Hypothalamus (tissue), 51 donors: Measurements from ENCODE around the gene ZNF609.
"Not testable (repeated sequence)": the region's sequence is repeated elsewhere in the genome, so short reads cannot be mapped to it uniquely, and the experiment has no call there.

ENCODE experiments used
- DNase-seq, 51 donors: peaks; one replicate each; lab custom pipeline; 2025; lab: John Stamatoyannopoulos, UW

The ZNF609 gene

DNA sequence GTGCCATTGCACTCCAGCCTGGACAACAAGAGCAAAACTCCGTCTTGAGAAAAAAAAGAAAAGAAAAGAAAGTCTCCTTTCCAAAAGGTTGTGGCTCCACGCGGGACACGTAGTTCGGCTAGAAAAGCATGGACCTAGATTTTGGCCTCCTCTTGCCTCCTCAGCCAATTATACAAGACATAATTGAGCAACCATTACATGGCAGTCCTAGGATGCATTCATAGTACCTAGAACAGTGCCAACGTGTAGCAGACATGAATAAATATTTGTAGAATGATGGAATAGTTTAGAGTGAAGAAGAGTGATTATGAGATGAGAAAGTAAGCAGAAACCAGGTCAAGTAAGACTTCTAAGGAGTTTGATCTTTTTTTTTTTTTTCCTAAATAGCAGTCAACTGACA lies 112.5 kb downstream of the ZNF609 start:
- no peak for DNase-seq

DNA sequence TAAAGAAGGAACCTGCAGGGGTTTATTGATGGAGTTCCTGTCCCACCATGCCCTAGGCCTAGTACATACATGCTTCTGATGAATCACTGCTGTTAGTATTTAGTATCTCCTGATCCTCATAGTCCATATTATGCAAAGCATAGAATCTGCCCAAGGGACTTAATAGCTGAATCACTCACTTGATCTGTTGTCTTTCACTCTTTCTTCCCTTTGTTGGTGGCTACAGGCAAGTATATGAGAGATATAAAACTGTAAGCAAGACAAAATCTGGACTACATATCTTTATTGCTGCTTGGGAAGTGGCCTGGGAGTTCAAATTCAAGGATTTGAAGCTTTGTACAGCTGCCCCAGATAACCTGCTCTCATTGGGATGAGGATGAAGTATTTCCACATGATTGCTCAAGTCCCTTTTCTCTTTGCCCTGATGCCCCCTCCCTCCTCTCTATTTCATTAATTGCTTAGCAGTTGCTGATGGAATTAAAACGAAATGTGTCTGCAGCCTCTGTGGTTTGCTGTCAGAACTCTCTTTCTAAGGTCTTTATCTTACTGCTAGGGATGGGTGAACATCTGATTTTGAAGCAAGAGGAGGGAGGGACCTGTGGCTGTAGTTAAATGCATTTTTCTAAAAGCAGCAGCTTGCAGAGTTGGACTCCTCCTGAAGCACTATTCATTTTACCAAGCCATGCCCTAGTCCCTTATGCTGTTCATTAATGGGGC lies 114.1 kb downstream of the ZNF609 start:
- DNase-seq = no peak

- DNase-seq = no peak
Measured at GRCh38 chr15:64580696-64581407, 120.5 kb downstream of the ZNF609 start.

DNA sequence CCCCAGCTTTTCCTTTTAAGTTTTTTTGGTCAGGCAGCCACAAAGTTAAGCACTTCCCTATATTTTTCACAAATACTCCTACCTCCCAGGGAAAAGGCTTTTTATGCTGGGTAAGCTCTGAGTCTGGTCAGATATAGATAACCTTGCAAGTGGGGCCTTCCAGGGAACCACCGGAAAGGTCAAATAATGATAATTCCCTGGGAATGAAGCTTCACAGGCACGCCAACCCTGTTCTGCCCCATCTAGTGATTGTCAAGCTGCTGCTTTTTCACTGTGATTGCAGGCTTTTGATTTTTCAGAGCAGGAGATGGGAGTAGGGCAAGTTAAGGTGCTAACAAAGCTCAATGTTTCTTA lies 121.0 kb downstream of the ZNF609 start:
- no peak for DNase-seq

- DNase-seq = no peak
Measured at GRCh38 chr15:64582202-64582601, 121.8 kb downstream of the ZNF609 start.

DNA sequence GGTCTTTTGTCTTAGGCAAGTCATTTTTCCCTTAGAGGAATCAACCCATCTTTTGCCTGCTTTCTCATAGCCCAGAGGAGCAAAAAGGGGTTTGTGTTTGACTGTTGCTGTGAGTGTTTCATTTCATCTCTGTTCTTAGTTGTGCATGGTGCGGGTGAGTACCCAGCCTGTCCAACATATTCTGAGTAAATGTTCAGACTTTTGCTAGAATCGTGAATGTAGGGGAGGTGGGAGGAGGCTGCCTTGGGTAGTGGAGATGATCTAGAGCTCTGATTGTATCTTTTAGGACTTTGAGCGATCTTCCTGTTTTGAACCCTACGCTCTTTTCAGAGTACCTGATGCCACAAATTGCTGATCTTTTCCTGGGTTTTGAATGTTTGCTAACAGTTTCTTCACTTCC lies 123.1 kb downstream of the ZNF609 start:
- peak in 1 of 51 donors; percentile 5 for DNase-seq

GRCh38 chr15:64583983-64584382 lies 123.6 kb downstream of the ZNF609 start:
- DNase-seq = no peak

DNA sequence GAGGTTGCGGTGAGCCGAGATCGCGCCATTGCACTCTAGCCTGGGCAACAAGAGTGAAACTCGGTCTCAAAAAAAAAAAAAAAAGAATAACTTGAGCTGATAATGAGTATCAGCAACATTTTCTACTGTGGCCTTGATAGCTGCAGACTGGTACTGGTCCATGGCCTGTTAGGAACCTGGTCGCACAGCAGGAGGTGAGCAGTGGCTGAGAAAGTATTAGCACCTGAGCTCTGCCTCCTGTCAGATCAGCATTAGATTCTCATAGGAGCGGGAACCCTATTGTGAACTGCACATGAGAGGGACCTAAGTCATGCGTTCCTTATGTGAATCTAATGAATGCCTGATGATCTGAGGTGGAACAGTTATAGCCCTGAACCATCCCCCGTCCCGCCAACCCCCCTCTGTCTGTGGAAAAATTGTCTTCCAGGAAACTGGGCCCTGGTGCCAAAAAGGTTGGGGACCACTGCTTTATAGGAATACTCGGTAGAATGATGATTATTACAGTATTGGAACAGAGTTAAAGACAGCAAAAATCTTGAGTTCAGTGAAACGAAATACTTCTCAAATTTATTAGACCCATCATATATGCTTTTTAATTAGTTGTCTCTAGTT lies 126.0 kb downstream of the ZNF609 start:
- no peak for DNase-seq

GRCh38 chr15:64586984-64587383 lies 126.6 kb downstream of the ZNF609 start:
- DNase-seq = no peak

DNA sequence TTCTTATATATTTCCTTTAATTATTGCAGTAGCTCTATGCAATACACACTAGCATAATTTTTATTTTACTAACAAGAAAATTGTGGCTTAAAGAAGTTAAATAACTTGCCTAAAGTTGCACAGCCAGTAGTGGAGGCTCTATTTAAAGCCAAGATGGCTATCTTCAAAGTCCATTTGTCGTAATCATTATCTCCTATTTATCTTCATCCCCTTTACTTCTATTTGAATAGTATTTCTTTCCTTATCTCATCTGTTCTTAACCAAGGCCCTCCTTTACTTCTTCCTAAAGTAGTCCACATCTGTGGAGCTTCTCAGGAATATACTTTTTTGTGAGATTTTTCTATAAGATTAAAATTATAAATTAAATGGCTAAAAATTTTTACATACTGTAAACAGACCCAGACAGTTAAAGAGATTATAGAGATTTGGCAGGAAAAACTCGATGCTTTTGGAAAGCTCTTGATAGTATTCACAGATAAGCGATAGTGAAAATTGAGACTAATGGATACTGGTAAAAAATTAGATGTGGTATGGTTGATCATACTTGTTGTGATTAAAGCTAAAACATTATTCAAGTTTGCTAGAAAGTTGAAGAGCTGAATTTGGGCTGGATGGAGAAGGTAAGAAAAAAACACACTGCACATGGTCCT lies 129.2 kb downstream of the ZNF609 start:
- DNase-seq = no peak

- DNase-seq = not testable (repeated sequence)
Measured at GRCh38 chr15:64592845-64593244, 132.5 kb downstream of the ZNF609 start.

GRCh38 chr15:64596701-64597476 lies 136.5 kb downstream of the ZNF609 start:
- DNase-seq = peak in 29 of 51 donors; percentile 1 to 59 (median 33)

GRCh38 chr15:64597477-64597822 lies 137.1 kb downstream of the ZNF609 start:
- DNase-seq = peak in 1 of 51 donors; percentile 7

- DNase-seq = no peak
Measured at GRCh38 chr15:64599226-64599625, 138.8 kb downstream of the ZNF609 start.

GRCh38 chr15:64599716-64600115 lies 139.3 kb downstream of the ZNF609 start:
- DNase-seq = no peak

DNA sequence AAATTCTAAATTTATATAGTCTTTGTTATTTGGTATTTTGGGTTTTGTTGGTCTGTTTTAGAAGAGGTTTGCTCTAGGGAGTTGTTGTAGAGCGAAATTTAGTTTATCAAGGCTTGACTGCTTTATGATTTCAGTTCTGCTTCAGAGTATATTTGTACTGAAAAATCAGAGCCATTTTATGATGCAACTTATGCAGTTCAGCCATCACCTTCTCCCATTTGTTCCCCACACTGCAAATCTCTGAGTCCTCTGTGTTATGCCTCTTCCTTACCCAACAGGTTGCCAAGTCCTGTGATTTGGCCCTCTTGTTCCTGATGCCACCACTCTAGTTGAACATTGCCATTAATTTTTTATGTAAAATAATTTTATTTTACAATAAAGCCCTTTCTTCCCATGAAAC lies 140.4 kb downstream of the ZNF609 start:
- DNase-seq = no peak

GRCh38 chr15:64604319-64604718 lies 143.9 kb downstream of the ZNF609 start:
- DNase-seq = no peak

GRCh38 chr15:64607416-64607815 lies 147.0 kb downstream of the ZNF609 start:
- not testable (repeated sequence) for DNase-seq

GRCh38 chr15:64610257-64610919 lies 150.0 kb downstream of the ZNF609 start:
- no peak for DNase-seq

GRCh38 chr15:64611085-64611725 lies 150.8 kb downstream of the ZNF609 start:
- DNase-seq = no peak
